HG03354 (cell line): Measurements from ENCODE around the gene IGFL2.
"Not testable (repeated sequence)": the region's sequence is repeated elsewhere in the genome, so short reads cannot be mapped to it uniquely, and the experiment has no call there.

Experiments used
- ATAC-seq: cut with Tn5 transposase; IDR thresholded peaks from one replicate; pipeline ENCODE4 v1.9.1; 2021; ENCODE audit warnings: mild to moderate bottlenecking; ENCODE audit not compliant: unreplicated experiment, poor library complexity, severe bottlenecking

IGFL2 gene

DNA sequence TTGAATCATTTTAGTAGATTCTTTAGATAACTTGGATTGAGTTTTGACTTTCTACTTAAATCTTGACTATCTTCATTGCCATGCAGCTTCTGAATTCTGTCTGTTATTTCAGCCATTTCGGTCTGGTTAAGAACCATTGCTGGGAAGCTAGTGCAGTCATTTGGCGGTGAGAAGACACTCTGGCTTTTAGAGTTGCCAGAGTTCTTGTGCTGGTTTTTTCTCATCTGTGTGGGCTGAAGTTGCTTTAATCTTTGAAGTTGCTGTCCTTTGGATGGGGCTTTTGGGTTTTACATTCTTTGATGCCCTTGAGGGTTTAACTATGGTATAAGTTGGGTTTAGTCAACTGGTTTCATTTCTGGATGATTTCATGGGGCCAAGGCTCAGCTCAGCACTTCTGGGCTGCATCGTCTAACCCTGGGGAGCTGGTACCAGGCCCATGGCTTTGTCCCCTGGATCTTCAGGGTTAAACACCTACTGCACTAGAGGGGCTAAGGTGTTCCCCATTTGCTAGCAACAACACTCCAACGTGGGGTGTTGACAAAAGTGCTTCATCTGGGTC is 10.0 kb upstream of the IGFL2 start:
- no peak for ATAC-seq

DNA sequence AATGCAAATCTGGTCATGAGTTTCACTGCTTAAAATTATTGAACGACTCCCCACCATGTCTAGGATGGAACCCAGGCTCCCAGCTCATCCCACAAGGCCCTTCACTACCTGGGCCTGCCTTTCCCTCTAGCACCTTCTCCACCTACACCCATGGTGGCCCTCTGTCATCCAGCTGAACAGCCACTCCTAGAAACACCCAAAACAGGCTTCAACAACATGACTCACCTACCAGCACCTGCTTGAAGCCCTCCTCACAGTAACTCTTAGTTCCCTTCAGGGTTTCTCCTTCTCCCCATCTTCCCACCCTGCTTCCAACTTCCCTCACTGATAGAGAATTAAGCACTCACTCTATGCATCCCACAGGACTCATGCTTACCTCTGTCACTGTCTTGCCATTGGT is 6.6 kb upstream of the IGFL2 start:
- ATAC-seq = no peak

- ATAC-seq = no peak
These were observed 5.7 kb upstream of the IGFL2 start for GRCh38 chr19:46142294-46142693.

DNA sequence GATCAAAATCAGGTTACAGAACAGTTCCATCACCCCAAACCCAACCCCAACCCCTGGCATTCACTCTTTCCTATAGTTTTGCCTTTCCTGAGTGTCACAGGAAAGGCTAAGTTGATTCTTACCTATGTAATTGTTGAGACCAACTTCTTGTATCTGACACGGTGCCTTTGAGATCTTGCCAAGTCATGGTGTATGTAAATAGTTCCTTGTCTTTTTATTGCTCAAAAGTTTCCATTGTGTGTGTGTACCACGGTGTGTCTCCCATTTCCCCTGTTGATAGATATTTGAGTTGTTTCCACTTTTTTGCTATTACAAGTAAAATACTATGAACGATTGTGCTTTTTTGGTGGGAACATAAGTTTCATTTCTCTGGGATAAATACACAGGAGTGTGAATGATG is 3.3 kb upstream of the IGFL2 start:
- no peak for ATAC-seq

GRCh38 chr19:46147166-46147740 is 785 bp upstream of the IGFL2 start:
- ATAC-seq = no peak

GRCh38 chr19:46150606-46151005 is 2.6 kb downstream of the IGFL2 start:
- no peak for ATAC-seq

DNA sequence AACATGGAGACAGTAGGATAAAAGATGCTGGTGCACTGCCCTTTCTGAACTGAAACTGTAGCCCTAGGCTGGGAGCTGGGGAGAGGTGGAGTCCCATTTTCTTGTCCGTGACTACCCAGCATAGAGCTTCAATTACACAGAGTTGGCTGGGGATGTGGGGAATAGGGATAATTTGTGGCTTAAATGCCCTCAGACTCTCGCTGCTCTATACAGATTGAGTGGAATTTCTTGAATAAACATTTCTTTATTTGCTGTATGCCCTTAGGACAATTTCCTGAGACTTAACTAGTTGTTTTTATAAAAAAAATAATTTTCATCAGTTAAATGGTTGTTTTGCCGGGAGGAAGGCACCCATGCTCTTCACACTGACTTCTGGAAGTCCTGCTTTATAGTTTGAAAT is 7.2 kb downstream of the IGFL2 start:
- ATAC-seq = no peak

GRCh38 chr19:46159418-46160232 is 11.6 kb downstream of the IGFL2 start:
- ATAC-seq = no peak

DNA sequence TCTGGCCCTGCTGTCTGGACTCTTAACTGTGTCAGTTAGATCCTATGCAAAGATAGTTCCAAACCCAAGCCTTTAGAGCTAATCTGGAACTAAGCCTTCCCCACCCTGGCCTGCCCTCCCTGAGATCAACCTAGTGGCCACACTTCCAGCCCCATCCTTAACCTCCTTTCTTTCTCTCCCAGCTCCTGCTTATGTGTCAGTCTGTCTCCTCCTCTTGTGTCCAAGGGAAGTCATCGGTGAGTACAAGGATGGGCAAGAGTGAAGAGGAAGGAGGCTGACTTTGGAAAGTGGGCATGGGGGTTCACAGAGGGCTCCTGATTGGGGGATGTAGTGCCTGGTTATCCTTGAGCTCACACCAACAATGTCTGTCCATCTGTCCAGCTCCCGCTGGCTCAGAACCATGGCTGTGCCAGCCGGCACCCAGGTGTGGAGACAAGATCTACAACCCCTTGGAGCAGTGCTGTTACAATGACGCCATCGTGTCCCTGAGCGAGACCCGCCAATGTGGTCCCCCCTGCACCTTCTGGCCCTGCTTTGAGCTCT is 12.3 kb downstream of the IGFL2 start:
- ATAC-seq = no peak

GRCh38 chr19:46161642-46162257 is 13.7 kb downstream of the IGFL2 start:
- not testable (repeated sequence) for ATAC-seq

DNA sequence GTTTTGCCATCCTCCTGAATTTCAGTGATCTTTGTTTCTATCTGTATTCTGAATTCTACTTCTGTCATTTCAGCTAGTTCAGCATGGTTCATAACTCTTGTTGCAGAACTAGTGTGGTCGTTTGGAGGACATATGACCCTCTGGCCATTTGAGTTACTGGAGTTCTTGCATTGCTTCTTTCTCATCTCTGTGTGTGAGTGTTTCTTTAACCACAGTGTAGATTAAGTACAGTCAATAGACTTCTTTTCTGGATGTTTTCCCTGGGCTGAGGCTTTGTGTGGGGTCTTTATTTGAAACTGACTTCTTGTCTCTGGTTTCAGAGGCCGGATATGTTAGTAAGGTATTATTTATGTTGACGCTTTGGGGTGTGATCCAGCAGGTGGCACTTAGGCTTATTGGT is 14.7 kb downstream of the IGFL2 start:
- no peak for ATAC-seq

- no peak for ATAC-seq
These were observed 25.9 kb downstream of the IGFL2 start for GRCh38 chr19:46173886-46174480.

- ATAC-seq = no peak
These were observed 28.2 kb downstream of the IGFL2 start for GRCh38 chr19:46176116-46176860.

DNA sequence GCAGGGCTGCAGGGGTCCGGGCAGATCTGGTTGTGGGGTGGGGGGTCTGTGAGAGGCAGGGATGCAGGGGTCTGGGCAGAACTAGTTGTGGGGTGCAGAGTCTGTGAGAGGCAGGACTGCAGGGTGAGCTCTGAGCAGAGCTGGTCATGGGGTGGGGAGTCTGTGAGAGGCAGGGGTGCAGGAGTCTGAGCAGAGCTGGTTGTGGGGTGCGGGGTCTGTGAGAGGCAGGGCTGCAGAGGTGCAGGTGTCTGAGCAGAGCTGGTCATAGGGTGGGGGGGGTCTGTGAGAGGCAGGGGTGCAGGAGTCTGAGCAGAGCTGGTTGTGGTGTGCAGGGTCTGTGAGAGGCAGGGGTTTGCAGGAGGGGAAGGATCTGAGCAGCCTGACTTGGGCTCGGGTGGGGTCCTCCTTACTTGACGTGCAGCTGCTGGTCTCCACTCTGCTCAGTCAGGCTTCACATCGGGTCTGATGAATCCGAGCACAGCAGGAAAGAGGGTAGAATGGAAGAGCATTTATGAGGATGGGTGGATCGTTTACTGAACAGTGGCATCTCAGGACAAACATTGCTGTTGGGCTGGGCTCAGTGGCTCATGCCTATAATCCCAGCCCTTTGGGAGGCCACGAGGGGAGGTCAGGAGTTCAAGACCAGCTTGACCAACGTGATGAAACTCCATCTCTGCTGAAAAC is 31.2 kb downstream of the IGFL2 start:
- ATAC-seq = no peak

- no peak for ATAC-seq
These were observed 32.8 kb downstream of the IGFL2 start for GRCh38 chr19:46180701-46181387.

DNA sequence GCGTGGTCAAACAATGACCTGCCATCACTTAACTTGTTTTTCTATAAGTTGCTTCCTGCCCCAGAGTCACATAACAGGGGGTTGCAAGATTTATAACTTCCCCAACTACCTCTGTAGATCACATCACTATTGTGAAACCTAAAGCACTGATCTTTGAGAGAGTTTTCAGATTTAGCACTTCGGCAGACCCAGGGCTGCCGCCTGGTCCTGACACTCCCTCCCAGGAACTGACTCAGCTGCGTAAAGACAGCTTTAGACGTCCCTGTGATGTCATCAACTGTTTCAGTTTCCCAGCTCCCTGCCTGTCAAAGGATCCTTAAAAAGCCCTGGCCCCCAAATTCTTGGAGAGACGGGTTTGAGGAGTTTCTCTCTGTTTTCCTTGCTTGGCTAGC is 33.3 kb downstream of the IGFL2 start:
- no peak for ATAC-seq

DNA sequence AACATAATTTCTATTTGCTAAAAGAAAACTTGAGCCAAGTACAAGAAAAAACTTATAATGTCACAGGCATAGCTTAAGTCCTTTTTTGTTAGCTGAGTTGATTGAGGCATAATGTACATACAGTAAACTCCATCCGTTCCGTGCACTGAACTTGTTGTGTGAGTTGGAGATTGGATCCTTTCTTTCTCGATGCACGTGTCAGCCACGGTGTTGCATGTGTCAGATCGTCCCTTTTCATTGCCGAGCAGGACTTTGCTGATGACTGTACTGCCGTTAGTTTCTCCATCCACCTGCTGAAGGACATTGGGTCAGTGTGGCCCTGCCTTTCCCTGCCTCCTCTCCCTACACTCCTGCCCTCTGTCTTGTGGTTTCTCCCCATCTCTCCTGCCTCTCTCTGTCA is 34.4 kb downstream of the IGFL2 start:
- no peak for ATAC-seq
